IPS-NIHi7 (cell line): ENCODE results near the gene MATN4.
A peak's percentile ranks its signal among the peaks of the same experiment; 100 is the strongest.

Source experiments
- DNase-seq: peaks from one replicate; pipeline ENCODE4 v3.0.0; 2012; ENCODE audit warnings: mixed read lengths; ENCODE audit errors: extremely low spot score

Gene MATN4

DNA sequence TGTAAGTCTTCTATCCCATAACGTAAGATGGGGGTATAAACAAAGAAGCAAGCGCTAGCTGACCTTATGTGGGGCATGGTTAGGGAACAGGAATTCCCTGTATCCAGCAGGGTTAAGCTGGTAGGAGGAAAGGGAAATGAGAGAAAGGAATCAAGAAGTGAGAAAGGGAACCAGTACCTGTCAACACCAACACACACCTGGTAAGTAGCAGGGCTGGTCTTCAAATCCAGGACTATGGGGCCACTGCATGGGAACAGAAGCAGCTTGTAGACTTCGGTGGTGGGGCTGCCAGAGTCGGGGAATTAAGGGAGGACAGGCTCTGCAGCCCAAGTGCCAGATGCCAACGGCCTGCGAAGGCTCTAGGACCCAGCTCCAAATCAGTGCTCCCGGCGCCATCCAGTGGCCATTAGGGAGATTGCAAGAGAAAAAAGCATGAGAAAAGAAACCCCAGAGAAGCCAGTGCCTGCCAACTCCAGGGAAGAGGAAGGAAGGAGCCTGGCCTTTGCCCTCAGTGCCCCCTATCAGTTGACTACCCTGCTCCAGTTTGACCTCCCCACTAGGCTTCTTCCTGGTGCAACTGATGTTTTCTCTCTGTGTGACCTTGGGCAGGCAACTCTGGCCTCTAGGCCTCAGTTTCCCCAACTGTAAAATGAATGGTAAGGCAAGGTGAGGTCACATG is 17.3 kb downstream of the MATN4 start:
- peak; percentile 90 for DNase-seq

DNA sequence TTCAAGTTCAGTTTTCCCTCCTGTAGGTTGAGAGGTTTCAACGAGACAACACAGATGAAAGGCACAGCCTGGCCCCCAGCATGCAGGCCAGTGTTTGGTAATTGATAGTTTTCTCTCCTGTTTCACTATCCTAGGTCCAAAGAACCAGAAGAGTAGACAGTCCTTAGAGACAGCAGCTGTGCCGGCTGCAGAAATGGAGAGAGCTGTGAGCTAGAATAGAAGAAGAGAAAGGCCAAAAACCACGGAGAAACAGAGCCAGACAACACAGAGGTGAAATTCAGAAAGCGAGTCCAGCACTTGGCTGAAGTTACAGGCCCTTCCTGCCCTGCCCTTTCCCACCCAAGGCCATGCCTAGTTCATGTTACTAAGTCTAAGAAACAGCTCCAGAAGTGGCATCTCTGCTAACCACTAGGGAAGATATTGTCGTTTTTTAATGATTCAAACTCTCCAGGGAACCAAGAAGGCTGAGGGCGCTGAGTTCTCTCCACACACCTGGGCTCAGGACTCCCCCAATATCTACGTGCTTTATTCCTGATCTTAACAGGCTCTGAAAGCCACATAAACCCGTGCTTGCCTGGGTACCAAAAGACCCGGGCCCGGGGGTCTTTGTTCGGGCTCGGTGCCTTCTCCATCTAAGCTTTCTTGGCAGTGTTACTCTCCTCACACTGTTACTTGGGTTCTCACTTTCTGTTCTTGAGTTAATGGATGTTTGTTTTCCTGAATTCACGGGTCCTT is 18.0 kb downstream of the MATN4 start:
- no peak for DNase-seq

DNA sequence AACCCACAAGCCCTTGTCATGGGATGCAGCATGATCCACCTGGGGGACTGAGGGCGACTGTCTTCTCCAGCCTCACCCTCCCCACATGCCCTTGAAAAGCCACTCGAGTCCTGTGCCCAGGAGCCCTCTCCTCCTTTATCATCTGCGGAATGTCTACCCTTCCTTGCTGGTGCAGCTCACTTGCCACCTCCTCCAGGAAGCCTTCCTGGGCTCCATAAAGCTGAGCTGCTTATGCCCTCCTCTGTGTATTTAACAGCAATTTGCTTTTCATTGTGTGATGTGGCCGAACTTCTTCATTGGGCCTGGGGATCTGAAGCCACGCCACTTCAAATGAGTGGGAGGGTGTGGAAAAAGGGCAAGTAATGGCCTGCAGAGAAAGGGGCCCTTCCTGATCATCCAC is 19.2 kb downstream of the MATN4 start:
- no peak for DNase-seq

DNA sequence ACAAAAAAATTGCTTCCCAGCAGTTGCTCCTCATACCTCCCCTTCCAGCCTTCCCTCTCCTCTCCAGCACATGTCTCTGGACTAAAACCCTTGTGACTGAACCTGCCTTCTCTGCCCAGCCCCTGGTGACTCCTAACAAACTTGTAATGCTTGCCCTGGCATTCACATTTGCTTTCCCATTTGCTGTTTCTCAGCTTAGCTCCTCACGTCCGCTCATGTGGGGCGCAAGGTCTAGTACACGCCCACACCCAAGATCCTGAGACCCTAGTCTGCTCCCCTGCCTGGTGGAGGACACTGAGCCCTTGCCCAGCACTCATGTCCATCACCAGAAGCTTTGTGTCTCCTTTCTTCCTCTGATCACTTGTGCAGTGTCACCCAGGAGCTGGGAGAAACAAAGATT is 19.7 kb downstream of the MATN4 start:
- no peak for DNase-seq

DNA sequence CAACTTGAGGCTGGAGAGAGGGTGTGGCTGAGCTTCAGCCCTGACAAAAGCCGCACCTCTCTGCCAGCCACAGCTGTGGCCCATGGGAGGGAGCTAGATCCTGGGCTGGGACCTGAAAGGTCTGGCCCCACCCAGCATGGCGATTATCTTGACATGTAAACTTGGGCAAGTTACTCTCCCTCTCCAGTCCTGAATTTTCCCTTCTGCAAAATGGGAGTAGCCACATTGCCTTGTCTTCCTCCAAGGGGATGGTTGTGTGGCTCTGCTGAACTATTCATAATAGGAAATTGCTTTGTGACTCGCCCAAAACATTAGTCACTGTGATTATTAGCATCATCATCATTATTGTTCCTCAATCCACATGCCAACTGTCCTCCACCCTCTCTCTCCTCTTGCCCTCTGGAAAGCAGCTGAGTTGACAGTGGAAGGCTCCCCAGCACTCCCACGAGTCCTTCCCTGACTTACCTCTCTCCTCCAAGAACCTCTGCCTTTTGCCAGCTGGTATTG is 24.5 kb downstream of the MATN4 start:
- DNase-seq: no peak

DNA sequence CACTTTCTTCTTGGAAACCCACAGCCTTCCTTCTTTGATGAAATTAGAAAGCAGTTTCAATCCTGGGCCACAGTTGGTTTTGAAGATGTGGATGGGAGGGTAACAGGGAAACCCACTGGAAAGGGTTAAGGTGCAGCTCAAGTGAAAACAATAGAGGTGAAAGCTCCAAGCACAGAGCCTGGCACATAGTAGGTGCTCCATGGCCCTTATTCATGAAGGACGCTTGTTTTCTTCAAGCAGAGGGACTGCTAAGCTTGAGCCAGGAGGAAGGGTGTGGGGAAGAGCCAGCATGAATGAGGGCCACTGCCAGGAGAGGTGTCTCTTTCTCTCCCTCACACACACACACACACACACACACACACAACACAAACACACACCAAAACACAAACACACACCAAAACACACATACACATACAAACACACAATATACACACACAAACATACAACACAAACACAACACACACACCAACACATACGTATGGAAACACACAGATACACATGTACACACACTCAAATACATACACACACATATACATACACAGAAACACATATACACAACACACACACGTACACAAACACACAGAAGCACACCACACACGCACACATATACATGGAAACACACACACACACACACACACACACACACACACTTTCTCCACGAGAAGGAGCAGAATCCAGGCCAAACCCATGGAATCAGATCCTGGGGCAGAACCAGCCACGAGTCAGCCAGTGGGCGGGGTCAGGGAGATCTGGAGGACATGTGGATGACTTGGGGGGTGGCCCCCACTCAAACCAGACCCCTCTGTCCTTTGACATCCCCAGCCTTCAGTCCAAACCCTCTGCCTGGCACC is 25.2 kb downstream of the MATN4 start:
- no peak for DNase-seq

DNA sequence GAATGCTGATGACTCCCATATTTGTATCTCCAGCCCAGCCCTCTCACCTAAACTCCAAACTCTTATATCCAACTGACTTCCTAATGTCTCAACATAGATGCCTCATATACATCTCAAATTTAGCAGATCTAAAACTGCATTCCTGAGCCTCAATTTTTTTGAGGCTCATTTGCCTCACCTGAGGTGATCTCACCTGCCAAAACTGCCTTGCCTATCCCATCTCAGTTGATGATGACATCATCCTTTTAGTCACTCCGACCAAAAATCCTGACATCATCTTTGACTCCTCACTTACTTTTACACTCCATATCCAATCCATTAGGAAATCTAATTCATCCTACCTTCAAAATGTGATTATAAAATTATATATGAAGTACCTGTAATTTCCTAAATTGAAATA is 28.1 kb downstream of the MATN4 start:
- no peak for DNase-seq

DNA sequence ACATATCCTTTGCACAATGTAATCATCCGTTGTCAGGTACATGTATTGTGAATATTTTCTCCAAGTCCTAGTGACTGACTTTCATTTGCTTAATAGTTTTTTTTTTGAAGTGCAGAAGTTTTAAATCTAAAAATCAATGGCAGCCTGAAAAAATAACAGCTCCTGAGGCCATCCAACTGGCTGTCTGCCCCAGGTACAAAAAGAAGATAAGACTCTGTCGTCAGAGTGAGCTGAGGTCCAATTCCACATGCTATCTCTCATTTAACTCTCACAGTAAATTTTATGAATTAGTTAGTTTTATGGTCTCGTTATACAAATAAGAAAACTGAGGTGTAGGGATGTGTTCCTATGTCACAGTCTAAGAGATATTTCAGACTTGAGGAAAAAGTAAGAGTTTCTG is 32.8 kb downstream of the MATN4 start:
- no peak for DNase-seq

DNA sequence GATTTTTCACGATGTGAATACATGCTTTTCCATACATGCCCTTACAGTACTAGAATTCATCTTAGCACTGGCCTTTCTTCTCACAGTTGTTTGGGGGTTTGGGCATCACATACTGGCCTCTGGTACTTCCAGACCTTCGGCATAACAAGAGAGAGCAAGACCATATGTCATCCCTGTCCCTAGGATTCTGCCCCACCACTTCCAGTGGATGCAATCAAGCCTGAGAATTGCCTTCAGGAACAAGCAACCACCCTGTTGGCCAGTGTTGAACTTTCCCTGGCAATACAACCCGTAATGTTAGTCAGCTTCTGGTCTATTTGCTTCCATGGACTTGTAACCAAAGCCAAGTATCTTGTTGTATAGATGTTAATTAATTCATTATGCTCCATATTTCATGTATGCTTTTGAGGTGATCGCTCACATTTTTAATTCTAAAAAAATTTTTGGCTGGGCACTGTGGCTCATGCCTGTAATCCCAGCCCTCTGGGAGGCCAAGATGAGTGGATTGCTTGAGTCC is 38.3 kb downstream of the MATN4 start:
- no peak for DNase-seq

DNA sequence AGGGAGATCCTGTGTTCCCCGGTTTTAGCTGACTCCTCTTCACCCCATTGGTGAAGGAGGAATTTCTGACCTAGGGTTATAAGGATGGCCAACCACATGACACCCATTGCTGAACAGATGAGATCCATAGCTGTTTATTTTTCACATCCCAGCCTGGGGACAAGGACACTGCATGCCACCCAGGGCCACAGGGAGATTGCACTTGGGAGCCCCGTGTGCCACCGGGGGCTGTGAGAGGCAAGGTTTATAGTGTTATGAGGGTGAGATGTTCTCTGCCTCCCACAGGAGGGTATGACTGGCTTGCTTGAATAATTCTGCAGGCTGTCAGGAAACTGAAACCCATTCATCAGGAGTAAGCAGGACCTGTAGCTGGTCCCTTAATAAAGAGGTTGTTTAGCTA is 39.0 kb downstream of the MATN4 start:
- no peak for DNase-seq

DNA sequence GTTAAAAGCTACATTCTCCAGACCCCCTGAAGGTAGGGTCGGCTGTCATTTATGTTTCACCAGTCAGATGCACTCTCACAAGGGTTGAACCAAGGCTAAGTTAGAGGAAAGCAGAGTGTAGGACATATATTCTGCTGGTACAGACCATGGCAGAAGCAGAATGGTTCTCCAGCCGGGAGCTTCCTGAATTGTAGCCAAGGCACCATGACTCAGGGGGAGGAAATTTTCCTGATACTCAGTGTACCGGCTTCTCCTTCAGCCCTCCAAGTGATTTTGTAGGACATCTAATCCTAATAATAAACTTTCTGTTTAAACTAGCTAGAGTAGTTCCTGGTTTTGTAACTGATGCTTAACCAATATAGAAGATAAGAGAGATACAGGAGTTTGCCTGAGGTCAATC is 39.6 kb downstream of the MATN4 start:
- DNase-seq: no peak

DNA sequence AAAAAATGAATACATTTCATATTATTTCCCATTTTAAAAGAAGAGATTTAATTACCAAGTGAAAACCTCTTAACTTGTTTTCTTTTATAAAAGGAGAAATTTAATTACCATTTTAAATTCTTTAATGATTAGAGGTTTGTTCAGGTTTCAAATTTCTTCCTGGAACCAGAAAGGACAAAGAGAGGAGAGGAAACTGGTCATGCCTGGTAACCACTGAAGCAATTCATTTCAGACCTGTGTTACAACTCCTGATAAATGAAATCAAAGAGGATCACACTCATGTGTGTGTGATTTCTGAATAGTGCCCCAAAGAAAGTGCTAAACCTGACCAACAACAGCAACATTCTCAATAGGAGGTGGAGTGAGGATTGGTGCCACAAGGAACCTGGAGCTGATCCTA is 41.1 kb downstream of the MATN4 start:
- DNase-seq: no peak

DNA sequence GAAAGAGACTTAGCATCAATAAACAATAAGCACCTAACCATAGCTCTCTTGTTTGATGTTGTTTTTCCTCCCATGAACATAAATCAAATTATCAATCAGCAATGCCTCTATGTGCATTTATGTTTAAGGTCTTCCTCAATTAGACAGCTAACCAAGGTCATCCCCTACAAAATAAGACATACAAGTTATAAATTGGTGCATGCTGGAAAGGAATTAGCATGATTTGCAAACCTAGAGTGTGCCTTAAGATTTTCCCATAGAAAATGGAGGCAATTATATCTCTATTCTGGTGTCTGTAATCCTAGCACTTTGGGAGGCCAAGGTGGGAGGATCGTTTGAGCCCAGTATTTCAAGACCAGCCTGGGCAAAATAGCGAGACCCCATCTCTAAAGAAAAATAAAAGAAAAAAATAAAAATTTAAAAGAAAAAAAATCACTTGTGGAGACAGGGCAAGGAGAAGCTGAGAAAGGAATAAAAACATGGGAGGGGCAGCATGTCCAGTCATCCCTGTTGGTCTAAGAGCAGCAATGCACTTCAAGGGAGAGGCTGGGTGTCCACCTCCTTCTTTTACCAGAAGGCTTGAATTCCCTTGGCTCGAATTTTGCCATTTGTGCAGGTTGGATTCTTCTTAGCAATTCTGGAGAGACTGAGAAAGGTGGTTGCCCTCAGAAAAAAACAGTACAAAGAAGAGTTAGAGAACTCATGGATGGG is 44.4 kb downstream of the MATN4 start:
- DNase-seq: no peak

DNA sequence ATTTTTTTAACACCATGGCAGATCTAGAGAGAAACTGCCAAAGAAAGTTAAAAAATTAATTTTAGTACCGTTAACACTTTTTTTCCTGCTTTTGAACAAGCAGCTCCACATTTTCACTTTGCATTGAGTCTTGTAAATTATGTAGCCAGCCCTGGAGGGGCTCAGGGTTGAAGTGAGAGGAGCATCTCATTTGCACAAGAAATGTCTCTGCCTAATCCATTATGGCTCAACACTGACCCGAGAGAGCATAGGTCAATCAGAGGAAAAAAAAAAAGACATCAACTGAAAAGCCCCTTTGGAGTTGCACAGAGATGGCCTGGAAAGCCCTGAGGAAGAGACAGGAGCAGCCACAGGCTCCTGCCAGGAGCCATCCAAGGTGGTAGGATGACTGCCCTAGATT is 49.4 kb downstream of the MATN4 start:
- DNase-seq: no peak

DNA sequence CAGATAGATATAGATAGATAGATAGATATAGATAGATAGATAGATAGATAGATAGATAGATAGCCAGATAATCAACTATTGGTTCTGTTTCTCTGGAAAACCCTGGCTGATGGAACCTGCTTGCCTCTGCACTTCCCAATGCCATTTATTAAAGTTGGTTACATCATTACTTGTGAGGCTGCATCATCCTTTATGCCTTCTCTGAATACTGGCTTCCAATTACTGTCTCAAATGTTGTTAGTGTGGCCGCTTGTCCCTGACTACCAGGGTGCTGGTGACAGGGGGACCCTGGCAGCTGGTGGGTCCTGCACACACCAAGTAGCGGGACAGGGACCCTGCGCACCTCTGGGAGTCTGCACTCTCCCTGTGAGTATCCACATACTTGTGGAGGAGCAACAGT is 49.8 kb downstream of the MATN4 start:
- no peak for DNase-seq

DNA sequence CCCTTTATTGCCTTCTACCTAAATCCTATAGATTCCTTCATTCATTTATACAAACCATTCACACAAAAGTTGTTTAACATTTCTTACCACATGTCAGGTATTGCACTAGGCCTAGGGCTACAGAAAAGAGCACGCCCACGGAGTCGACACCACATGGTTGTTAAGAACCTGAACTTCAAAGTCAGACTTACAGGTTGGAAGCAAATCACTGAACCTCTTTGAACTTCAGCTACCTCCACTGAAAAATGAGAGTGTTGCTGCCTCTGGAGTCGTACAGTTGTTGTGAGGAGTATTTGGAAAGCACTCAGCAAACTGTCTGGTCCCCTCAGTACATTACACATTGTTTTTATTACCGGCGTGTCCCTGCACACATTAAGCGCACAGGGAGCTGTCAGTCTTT is 50.4 kb downstream of the MATN4 start:
- DNase-seq: no peak

DNA sequence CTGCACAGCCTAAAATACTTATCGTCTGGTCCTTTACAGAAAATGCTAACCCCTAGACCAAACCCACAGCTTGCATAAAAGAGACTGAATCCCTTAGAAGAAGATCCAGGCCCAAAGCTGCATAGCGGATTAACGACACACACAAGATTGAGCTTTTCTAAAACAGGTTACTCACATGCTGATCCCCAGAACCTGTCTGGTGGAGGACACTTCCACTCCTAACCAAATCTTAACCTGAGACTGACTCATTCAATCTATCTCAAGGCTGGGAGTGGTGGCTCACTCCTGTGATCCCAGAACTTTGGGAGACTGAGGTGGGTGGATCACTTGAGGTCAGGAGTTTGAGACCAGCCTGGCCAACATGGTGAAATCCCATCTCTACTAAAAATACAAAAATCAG is 50.9 kb downstream of the MATN4 start:
- no peak for DNase-seq

DNA sequence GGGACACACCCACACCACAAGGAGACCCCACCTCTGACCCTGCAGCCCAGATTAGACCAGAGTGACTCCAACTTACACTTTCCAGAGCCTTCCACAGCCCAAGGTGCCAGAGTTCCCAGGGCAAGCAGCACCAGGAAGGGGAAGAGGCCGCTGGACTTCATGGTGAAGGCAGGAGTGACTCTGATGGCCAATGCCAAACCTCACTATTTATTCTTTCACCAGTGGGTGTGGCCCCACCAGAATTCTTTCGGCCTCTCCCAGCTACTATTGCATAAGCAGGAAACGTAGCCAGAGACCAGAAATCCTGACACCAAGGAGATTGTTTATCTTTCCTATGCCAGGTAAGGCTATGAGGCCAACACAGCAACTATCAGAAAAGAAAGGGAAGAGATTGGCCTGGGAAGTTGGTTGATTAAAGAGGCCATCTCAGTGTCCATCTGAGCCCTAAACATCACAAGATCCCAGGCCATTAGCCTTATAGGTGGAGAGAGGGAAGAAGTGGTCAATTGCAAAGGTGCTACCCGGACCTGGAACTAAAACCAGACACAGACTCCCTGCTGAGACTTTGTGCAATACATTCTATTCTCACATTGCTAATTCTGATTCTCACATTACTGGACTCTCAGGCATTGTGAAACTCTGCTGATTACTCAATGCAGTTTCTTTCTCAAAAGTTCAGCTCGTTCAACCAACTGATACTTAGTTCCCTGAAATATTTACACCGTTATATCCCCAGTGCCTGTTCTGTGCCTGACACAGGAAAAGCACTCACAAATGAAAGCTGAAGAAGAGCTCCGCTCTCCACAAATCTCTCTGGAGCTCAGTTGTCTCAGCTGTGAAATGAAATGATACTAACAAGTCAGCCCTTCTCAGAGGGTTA is 53.5 kb downstream of the MATN4 start, which contains the start of gene SLPI:
SLPI (minus strand) TSS at position 182 of the 880 bp plus-strand sequence; CDS start at position 161, 21 bp downstream.
- DNase-seq: no peak

DNA sequence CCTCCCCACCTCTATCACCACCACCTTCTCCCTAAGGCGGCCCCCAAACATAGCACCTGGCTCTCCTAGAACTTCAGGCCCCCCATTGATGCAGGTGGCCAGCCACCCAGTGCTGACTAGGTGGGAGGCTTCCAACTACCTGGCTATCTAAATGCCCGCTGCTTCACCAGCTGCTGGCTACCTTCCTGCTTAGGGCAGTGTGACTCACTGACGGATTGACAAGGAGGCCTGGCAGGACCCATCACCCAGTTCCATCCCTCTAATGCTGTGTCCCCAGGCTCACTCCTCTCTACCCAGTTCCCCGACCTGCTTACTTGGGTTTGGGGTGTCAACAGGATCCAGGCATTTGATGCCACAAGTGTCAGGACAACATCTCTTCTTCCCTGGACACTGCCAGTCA is 54.8 kb downstream of the MATN4 start:
- DNase-seq: no peak

DNA sequence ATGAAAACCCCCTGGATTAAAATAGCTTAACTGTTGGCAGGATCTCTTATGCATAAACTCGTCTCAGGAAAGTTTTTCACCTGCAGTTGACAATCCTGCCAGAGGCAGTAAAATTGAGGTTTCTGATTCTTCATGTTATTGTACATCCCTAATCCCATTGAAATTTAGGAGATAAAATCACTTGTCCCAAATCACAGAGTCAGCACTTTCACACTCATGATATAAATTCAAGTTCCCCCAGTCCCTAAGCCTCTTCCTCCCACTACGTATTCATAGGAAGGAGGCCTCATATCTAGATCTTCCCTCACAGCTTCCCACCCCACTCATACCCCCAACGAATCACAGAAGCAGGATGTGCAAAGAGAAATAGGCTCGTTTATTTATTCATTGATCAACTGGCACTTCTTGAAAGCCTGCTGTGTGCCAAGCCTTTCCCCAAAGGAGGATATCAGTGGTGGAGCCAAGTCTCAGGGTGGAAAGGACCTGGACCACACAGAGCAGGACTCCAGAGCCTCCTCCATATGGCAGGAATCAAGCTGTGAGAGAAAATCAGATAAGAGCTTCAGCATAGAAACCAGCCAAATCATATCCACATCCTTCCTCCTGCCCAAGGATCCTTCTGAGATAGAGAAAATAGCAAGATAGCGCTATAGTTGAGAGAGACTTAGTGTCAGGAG is 56.1 kb downstream of the MATN4 start:
- no peak for DNase-seq
